ENCODE measurements around the gene DUSP22.

DUSP22 gene

GRCh38 chr6:350371-350770 lies 58.1 kb downstream of the DUSP22 start:
- no peak overlapping the region for H3K4me3 ChIP-seq (ENCODE audit: low read depth in 1 of 2, low read length in 2 of 2)
- no peak overlapping the region for H3K4me2 ChIP-seq (ENCODE audit: insufficient read depth, low read length)
- H3K9me3 ChIP-seq (ENCODE audit: insufficient read depth, low read length, severe bottlenecking) = no peaks in the 10 kb centered on the region
- ATAC-seq (ENCODE audit: insufficient read depth, low read depth) (no peak), DNase-seq (no peak)
- peaks cover 15% of the 10 kb centered on the region; the same call in 1 of the 2 replicates for H3K36me3 ChIP-seq (ENCODE audit: insufficient read depth, low read length)
- H3K79me2 ChIP-seq (ENCODE audit: insufficient read depth, low read length) = no peaks in the 10 kb centered on the region
- H4K20me1 ChIP-seq (ENCODE audit: insufficient read depth, low read length) = no peaks in the 10 kb centered on the region
- TF ChIP-seq EZH2 (IDR thresholded peaks at IDR 0.05; ENCODE audit: borderline replicate concordance, low read depth, low read length, severe bottlenecking) (no peak), CTCF (IDR thresholded peaks at IDR 0.05; ENCODE audit: borderline replicate concordance, extremely low read depth, low read length, poor library complexity, severe bottlenecking) (no peak)
- H3K27ac ChIP-seq (ENCODE audit: low read length) = no peak overlapping the region
- no peak overlapping the region for H3K9ac ChIP-seq (ENCODE audit: low read depth, low read length)
- no peak overlapping the region for H2AFZ ChIP-seq (ENCODE audit: low read depth, low read length)
- H3K4me1 ChIP-seq (ENCODE audit: insufficient read depth, low read length) = no peaks in the 10 kb centered on the region
- no peaks in the 10 kb centered on the region for H3K27me3 ChIP-seq (ENCODE audit: insufficient read depth, low read length, poor library complexity)

- Histone ChIP-seq H3K79me2 (ENCODE audit: insufficient read depth, low read length) (no peaks in the 10 kb centered on the region), H3K9ac (ENCODE audit: low read depth, low read length) (no peak overlapping the region), H2AFZ (ENCODE audit: low read depth, low read length) (no peak overlapping the region), H3K4me1 (ENCODE audit: insufficient read depth, low read length) (no peaks in the 10 kb centered on the region), H3K36me3 (ENCODE audit: insufficient read depth, low read length) (peaks cover 15% of the 10 kb centered on the region; the same call in 1 of the 2 replicates), H3K4me2 (ENCODE audit: insufficient read depth, low read length) (no peak overlapping the region), H3K4me3 (ENCODE audit: low read depth in 1 of 2, low read length in 2 of 2) (no peak overlapping the region), H3K27ac (ENCODE audit: low read length) (no peak overlapping the region), H3K9me3 (ENCODE audit: insufficient read depth, low read length, severe bottlenecking) (no peaks in the 10 kb centered on the region), H3K27me3 (ENCODE audit: insufficient read depth, low read length, poor library complexity) (no peaks in the 10 kb centered on the region), H4K20me1 (ENCODE audit: insufficient read depth, low read length) (no peaks in the 10 kb centered on the region)
- TF ChIP-seq CTCF (IDR thresholded peaks at IDR 0.05; ENCODE audit: borderline replicate concordance, extremely low read depth, low read length, poor library complexity, severe bottlenecking) (no peak), EZH2 (IDR thresholded peaks at IDR 0.05; ENCODE audit: borderline replicate concordance, low read depth, low read length, severe bottlenecking) (no peak)
- ATAC-seq (ENCODE audit: insufficient read depth, low read depth) (no peak), DNase-seq (no peak)
Observed at GRCh38 chr6:351011-351866, 59.0 kb downstream of the DUSP22 start.

- TF ChIP-seq CTCF (IDR thresholded peaks at IDR 0.05; ENCODE audit: borderline replicate concordance, extremely low read depth, low read length, poor library complexity, severe bottlenecking) = no peak
- TF ChIP-seq EZH2 (IDR thresholded peaks at IDR 0.05; ENCODE audit: borderline replicate concordance, low read depth, low read length, severe bottlenecking) = no peak
- Histone ChIP-seq H2AFZ (ENCODE audit: low read depth, low read length) (no peak overlapping the region), H3K4me3 (ENCODE audit: low read depth in 1 of 2, low read length in 2 of 2) (no peak overlapping the region), H3K4me1 (ENCODE audit: insufficient read depth, low read length) (no peaks in the 10 kb centered on the region), H3K27ac (ENCODE audit: low read length) (no peak overlapping the region), H3K9me3 (ENCODE audit: insufficient read depth, low read length, severe bottlenecking) (no peaks in the 10 kb centered on the region), H4K20me1 (ENCODE audit: insufficient read depth, low read length) (no peaks in the 10 kb centered on the region), H3K36me3 (ENCODE audit: insufficient read depth, low read length) (peaks cover 15% of the 10 kb centered on the region; the same call in 1 of the 2 replicates), H3K9ac (ENCODE audit: low read depth, low read length) (no peak overlapping the region), H3K4me2 (ENCODE audit: insufficient read depth, low read length) (no peak overlapping the region), H3K27me3 (ENCODE audit: insufficient read depth, low read length, poor library complexity) (no peaks in the 10 kb centered on the region), H3K79me2 (ENCODE audit: insufficient read depth, low read length) (no peaks in the 10 kb centered on the region)
- ATAC-seq (ENCODE audit: insufficient read depth, low read depth) (no peak), DNase-seq (no peak)
Observed at GRCh38 chr6:351867-352289, 59.6 kb downstream of the DUSP22 start.

Measured in DND-41 (cell line).